Subcutaneous abdominal adipose tissue (tissue), 5 donors: ENCODE results near the gene AFTPH.

ENCODE experiments used
- H3K27ac ChIP-seq: one replicate; pipeline ENCODE4 v1.7.0; 2013; ENCODE audit warnings: low read depth, mild to moderate bottlenecking, inconsistent platforms, low read length, moderate library complexity
- H3K27me3 ChIP-seq, 5 donors: one replicate each; pipeline ENCODE4 v1.7.0; 2013; ENCODE audit warnings: low read length in 5 of 5, inconsistent platforms in 1 of 5; ENCODE audit not compliant: control insufficient read depth in 5 of 5, insufficient read depth in 4 of 5
- H3K36me3 ChIP-seq, 5 donors: one replicate each; pipeline ENCODE4 v1.7.0; 2013; ENCODE audit warnings: low read length in 5 of 5; ENCODE audit not compliant: control insufficient read depth in 5 of 5, insufficient read depth in 5 of 5
- H3K4me1 ChIP-seq, 5 donors: one replicate each; pipeline ENCODE4 v1.7.0; 2013; ENCODE audit warnings: low read length in 5 of 5, mild to moderate bottlenecking in 3 of 5, moderate library complexity in 1 of 5; ENCODE audit not compliant: control insufficient read depth in 5 of 5, insufficient read depth in 5 of 5
- H3K4me3 ChIP-seq, 5 donors: one replicate each; pipeline ENCODE4 v1.7.0; 2013; ENCODE audit warnings: low read length in 5 of 5, low read depth in 1 of 5
- H3K9ac ChIP-seq, 5 donors: one replicate each; pipeline ENCODE4 v1.7.0; 2013; ENCODE audit warnings: low read length in 5 of 5, mild to moderate bottlenecking in 4 of 5, moderate library complexity in 3 of 5
- H3K9me3 ChIP-seq, 5 donors: one replicate each; pipeline ENCODE4 v1.7.0; 2013; ENCODE audit warnings: low read length in 5 of 5; ENCODE audit not compliant: control insufficient read depth in 5 of 5
- donor health status: healthy.
- donor health status: healthy.
- donor health status: healthy.
- donor health status: healthy.
- donor health status: healthy.

AFTPH gene

GRCh38 chr2:64482765-64483504 lies 41.2 kb upstream of the AFTPH start:
- Histone ChIP-seq H3K27me3 (no peaks in the 10 kb centered on the region), H3K27ac (no peak overlapping the region), H3K4me3 (no peak overlapping the region), H3K36me3 (no peaks in the 10 kb centered on the region), H3K9me3 (no peaks in the 10 kb centered on the region), H3K9ac (no peak overlapping the region), H3K4me1 (peaks cover 2 to 14% (median 11%) of the 10 kb centered on the region in 5 donors)

DNA sequence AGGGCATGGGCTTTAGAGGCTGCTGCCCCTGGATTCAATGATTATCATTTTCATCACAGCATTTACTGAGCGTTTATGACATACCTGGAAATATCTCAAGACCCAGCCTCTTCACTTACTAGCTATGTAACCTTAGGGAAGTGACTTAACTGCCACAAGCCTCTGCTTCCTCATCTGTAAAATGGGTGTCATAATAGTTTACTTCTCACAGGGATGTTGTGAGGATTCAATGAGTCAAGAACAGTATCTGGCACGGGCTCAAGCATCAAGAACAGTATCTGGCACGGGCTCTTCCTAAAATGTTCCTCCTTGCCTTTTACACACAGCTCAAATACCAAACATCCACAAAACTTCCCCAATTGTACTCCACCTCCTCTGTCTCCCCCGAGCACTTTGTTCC lies 38.8 kb upstream of the AFTPH start:
- Histone ChIP-seq H3K9me3 (no peaks in the 10 kb centered on the region), H3K9ac (no peak overlapping the region), H3K4me1 (peaks cover 2 to 34% (median 21%) of the 10 kb centered on the region in 5 donors), H3K27ac (no peak overlapping the region), H3K27me3 (no peaks in the 10 kb centered on the region), H3K36me3 (no peaks in the 10 kb centered on the region), H3K4me3 (no peak overlapping the region)

GRCh38 chr2:64485961-64486360 lies 38.2 kb upstream of the AFTPH start:
- H3K4me1 ChIP-seq: peaks cover 2 to 34% (median 21%) of the 10 kb centered on the region in 5 donors
- no peaks in the 10 kb centered on the region for H3K27me3 ChIP-seq
- no peak overlapping the region for H3K27ac ChIP-seq
- no peaks in the 10 kb centered on the region for H3K36me3 ChIP-seq
- no peak overlapping the region for H3K9ac ChIP-seq
- no peak overlapping the region for H3K4me3 ChIP-seq
- H3K9me3 ChIP-seq: no peaks in the 10 kb centered on the region

GRCh38 chr2:64487256-64488049 lies 36.7 kb upstream of the AFTPH start:
- no peaks in the 10 kb centered on the region for H3K27me3 ChIP-seq
- H3K4me1 ChIP-seq: peaks cover 2 to 34% (median 21%) of the 10 kb centered on the region in 5 donors
- H3K27ac ChIP-seq: no peak overlapping the region
- no peaks in the 10 kb centered on the region for H3K36me3 ChIP-seq
- no peaks in the 10 kb centered on the region for H3K9me3 ChIP-seq
- no peak overlapping the region for H3K4me3 ChIP-seq
- no peak overlapping the region for H3K9ac ChIP-seq

DNA sequence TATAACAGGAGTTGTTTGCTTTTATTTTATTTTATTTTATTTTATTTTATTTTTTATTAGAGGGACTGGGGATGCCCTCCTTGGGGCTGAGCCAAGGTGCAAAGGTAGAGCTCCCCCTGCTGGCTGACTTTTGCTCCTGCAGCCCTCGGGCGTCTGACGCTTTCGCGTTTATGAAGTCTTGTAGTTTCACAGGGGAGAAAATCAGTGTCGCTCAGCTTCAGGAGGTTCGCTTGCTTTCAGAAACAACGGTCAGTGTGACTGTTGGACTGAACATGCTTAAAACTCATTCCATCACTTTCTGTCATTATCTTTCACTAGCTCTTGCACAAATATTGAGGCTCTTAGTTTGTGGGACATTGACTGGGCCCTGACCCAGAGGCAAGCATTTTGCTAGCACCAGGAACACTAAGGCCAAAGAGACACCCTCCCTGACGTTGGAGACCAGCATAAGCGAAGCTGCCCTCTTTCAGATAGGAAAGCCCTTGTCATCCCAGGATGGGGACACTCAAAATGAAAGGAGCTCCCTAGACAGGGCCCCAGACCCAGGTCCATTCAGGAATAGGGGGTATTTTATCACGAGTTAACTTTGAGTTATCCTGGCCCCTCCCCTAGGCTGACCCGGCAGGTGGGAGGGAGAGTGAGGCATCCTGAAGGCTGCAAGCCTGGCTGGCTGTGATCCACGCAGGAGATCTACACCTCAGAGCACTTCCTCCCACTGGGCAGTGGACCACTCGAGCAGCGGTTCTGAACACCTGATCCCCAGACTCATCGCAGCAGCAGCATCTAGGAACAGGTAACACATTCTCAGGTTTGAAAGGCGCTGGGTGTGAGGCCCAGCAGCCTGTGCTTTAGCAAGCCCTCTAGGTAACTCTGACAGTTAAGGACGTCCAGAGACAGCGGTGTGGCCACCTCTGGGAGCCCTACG lies 35.8 kb upstream of the AFTPH start:
- Histone ChIP-seq H3K27ac (no peak overlapping the region), H3K9ac (peak overlapping the region in 2 of 5 donors; percentile 29 to 39), H3K4me1 (peaks cover 2 to 37% (median 21%) of the 10 kb centered on the region in 5 donors), H3K4me3 (peak overlapping the region in 1 of 5 donors; percentile 17), H3K9me3 (no peaks in the 10 kb centered on the region), H3K27me3 (no peaks in the 10 kb centered on the region), H3K36me3 (no peaks in the 10 kb centered on the region)

DNA sequence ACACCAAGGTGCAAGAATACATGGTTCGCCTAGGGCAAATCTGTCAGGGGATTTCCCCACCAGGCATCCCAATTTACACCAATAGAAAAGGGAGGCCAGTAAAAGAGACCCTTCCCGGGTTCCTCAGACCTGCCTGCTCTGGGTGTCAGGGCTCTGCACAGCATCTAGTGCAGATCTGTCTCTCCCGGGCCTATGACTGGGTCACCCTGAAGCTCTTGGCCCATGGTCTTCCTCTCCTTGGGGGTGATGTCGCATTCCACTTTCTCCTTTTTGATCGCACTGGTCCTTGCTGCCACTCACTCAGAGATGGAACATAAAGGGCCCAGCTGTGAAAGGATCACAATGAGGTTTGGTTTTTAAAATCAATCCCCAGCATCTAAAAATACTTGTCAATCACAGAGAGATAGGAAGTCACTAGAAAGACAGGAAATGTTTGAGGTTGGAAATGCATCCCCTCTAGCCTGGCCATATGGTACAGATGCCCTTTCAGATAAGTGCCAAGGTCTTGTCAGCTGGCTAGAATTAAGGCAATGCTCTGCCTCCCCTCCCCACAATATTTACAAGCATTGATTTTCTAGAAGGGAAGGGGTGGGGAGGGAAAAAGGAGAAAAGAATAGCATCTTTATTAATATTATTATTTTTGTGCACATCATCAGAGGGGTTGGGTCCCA lies 34.9 kb upstream of the AFTPH start:
- H3K4me1 ChIP-seq: peaks cover 2 to 37% (median 21%) of the 10 kb centered on the region in 5 donors
- no peak overlapping the region for H3K9ac ChIP-seq
- H3K9me3 ChIP-seq: no peaks in the 10 kb centered on the region
- no peaks in the 10 kb centered on the region for H3K27me3 ChIP-seq
- H3K36me3 ChIP-seq: no peaks in the 10 kb centered on the region
- no peak overlapping the region for H3K27ac ChIP-seq
- H3K4me3 ChIP-seq: no peak overlapping the region

- Histone ChIP-seq H3K9ac (no peak overlapping the region), H3K27ac (no peak overlapping the region), H3K27me3 (no peaks in the 10 kb centered on the region), H3K9me3 (no peaks in the 10 kb centered on the region), H3K4me3 (no peak overlapping the region), H3K36me3 (no peaks in the 10 kb centered on the region), H3K4me1 (peaks cover 0 to 30% (median 10%) of the 10 kb centered on the region in 5 donors)
Measured at GRCh38 chr2:64491426-64491825, 32.7 kb upstream of the AFTPH start.

DNA sequence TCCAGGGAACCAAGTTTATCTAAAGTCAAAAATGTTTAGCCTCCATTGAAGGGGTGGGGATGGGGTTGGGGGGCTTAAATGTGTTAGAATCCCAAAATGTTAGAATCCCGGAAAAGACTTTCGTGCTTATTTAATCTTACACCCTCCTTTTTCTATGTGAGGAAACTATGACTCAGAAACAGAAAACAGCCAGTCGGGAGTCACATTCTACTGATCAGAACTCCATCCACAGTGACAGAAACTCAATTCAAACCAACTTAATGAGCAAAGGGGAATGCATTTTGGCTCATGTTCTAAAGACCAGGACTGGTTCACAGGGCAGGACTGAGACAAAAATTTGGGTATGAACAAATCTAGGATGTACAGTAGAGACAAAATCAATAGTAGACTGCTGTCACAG lies 31.9 kb upstream of the AFTPH start:
- Histone ChIP-seq H3K27me3 (no peaks in the 10 kb centered on the region), H3K9ac (no peak overlapping the region), H3K9me3 (no peaks in the 10 kb centered on the region), H3K27ac (no peak overlapping the region), H3K36me3 (no peaks in the 10 kb centered on the region), H3K4me3 (no peak overlapping the region), H3K4me1 (peaks cover 0 to 30% (median 8%) of the 10 kb centered on the region in 5 donors)

DNA sequence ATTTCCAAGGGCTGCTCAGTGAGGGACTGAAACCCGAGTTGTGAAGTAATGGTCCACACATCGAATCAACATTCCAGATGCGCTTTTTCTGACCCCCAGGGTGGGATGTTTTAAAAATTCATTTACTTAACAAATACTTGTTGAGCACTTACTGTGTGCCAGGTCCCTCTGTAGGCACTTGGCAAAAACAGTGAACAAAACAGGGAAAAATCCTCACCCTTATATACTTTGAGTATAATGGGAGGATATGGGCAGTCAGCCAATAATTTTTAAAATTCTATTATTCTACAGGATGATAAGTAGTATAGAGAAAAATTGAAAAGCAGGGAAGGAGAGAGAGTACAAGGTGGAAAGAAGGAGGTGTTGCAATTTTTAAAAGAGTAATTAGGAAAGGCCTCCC lies 31.3 kb upstream of the AFTPH start:
- peaks cover 0 to 30% (median 8%) of the 10 kb centered on the region in 5 donors for H3K4me1 ChIP-seq
- no peaks in the 10 kb centered on the region for H3K9me3 ChIP-seq
- no peak overlapping the region for H3K4me3 ChIP-seq
- no peaks in the 10 kb centered on the region for H3K36me3 ChIP-seq
- no peaks in the 10 kb centered on the region for H3K27me3 ChIP-seq
- no peak overlapping the region for H3K27ac ChIP-seq
- no peak overlapping the region for H3K9ac ChIP-seq
